IPS DF 6.9 (cell line): Measurements from ENCODE around the gene XRRA1.

ENCODE experiments used
- DNase-seq: peaks from one replicate; pipeline ENCODE4 v3.0.0-alpha.2; 2013; ENCODE audit warnings: low read depth, low spot score
- H3K27ac ChIP-seq: one replicate; pipeline ENCODE4 v1.5.1; 2013; ENCODE audit warnings: low read length, control low read depth
- H3K27me3 ChIP-seq: 2 replicates; pipeline ENCODE4 v1.6.1; 2013; ENCODE audit warnings: mild to moderate bottlenecking, low read length; ENCODE audit not compliant: control insufficient read depth, insufficient read depth
- H3K36me3 ChIP-seq: 2 replicates; pipeline ENCODE4 v1.6.1; 2013; ENCODE audit warnings: low read length; ENCODE audit not compliant: control insufficient read depth, insufficient read depth
- H3K4me1 ChIP-seq: 2 replicates; pipeline ENCODE4 v1.6.1; 2013; ENCODE audit warnings: low read length; ENCODE audit not compliant: control insufficient read depth, insufficient read depth
- H3K4me3 ChIP-seq: 2 replicates; pipeline ENCODE4 v1.5.1; 2013; ENCODE audit warnings: mild to moderate bottlenecking, low read length
- H3K9me3 ChIP-seq: 2 replicates; pipeline ENCODE4 v1.6.1; 2013; ENCODE audit warnings: low read length, inconsistent platforms; ENCODE audit not compliant: control insufficient read depth, insufficient read depth
- WGBS: extraction: QIAGEN DNeasy Blood & Tissue Kit; methylation state at CpG from one replicate; pipeline ENCODE4 v1.1.7; 2013; ENCODE audit warnings: mixed read lengths, missing lambda C conversion rate; ENCODE audit not compliant: insufficient read length, insufficient coverage; 5-methylcytosine and 5-hydroxymethylcytosine counted together

The XRRA1 gene

GRCh38 chr11:74860743-74861142, 88.1 kb downstream of the XRRA1 start:
- Histone ChIP-seq H3K27me3 (no peaks in the 10 kb centered on the region), H3K36me3 (peaks cover 3% of the 10 kb centered on the region; the same call in 1 of the 2 replicates)

DNA sequence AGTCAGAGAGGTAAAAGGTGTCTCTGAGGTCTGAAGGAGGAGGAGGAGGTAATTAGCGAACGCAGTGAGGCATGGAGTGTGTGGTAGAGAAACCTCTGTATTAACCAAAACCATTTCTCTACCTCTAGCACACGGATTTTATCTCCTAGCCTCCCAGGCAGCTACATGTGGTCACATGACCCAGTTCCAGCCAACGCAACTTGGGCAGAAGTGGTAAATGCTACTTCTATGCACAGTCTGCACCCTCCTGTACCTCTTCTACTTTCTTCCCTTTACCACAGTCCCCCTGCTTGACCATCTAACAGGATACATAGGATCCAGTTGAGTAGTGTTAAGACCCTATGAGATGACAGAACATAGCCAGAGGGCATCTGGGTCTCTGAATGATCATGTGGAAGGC, 95.7 kb downstream of the XRRA1 start:
- Histone ChIP-seq H3K4me3 (no peak overlapping the region), H3K36me3 (no peaks in the 10 kb centered on the region), H3K27ac (no peak overlapping the region), H3K27me3 (no peaks in the 10 kb centered on the region), H3K9me3 (no peaks in the 10 kb centered on the region), H3K4me1 (peaks cover 4% of the 10 kb centered on the region; the same call in 1 of the 2 replicates)
- WGBS: no CpG with 5 or more reads among the region's 4 CpGs
- no peak for DNase-seq

More at GRCh38 chr11:74860743-74861142, 88.1 kb downstream of the XRRA1 start:
- Histone ChIP-seq H3K27ac (no peak overlapping the region), H3K4me3 (no peak overlapping the region), H3K4me1 (no peaks in the 10 kb centered on the region), H3K9me3 (peaks cover 5% of the 10 kb centered on the region)
- no peak for DNase-seq

- Histone ChIP-seq H3K4me1 (peaks cover 4% of the 10 kb centered on the region; the same call in 1 of the 2 replicates), H3K27ac (no peak overlapping the region), H3K27me3 (no peaks in the 10 kb centered on the region), H3K9me3 (no peaks in the 10 kb centered on the region), H3K4me3 (no peak overlapping the region), H3K36me3 (peaks cover 2% of the 10 kb centered on the region; the same call in 1 of the 2 replicates)
- DNase-seq: peak; percentile 35
- WGBS: no CpG with 5 or more reads among the region's 7 CpGs
Observed at GRCh38 chr11:74849525-74850391, 99.1 kb downstream of the XRRA1 start.

GRCh38 chr11:74847895-74848294, 101.0 kb downstream of the XRRA1 start:
- no CpG with 5 or more reads among the region's 6 CpGs for WGBS
- no peaks in the 10 kb centered on the region for H3K27me3 ChIP-seq
- peaks cover 5% of the 10 kb centered on the region; the same call in 1 of the 2 replicates for H3K36me3 ChIP-seq

GRCh38 chr11:74847395-74847794, 101.5 kb downstream of the XRRA1 start:
- no peak overlapping the region for H3K27ac ChIP-seq
- no peak overlapping the region for H3K4me3 ChIP-seq
- no peaks in the 10 kb centered on the region for H3K27me3 ChIP-seq
- no peak for DNase-seq
- WGBS: no CpG with 5 or more reads among the region's 1 CpG
- peaks cover 4% of the 10 kb centered on the region; the same call in 1 of the 2 replicates for H3K4me1 ChIP-seq
- H3K36me3 ChIP-seq: peaks cover 8% of the 10 kb centered on the region; the same call in 1 of the 2 replicates
- no peaks in the 10 kb centered on the region for H3K9me3 ChIP-seq

More at GRCh38 chr11:74847895-74848294, 101.0 kb downstream of the XRRA1 start:
- Histone ChIP-seq H3K9me3 (no peaks in the 10 kb centered on the region), H3K27ac (no peak overlapping the region), H3K4me3 (no peak overlapping the region), H3K4me1 (peaks cover 4% of the 10 kb centered on the region; the same call in 1 of the 2 replicates)
- DNase-seq: no peak

DNA sequence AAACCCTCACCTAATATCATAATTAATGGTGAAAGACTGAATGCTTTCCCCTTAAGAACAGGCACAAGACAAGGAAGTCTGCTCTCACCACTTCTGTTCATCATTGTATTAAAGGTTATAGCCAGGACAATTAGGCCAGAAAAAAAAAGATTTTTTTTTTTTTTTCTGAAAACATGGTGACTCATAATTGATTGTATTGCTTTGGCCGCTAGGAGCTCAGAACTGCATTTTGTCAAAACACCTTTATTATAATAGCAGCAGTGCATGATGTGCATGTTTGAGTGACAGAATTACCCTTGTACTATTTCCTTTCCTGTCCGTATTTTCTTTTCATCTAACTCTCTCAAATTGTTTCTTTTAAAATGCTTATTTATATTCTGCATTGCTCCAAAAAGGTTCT, 102.1 kb downstream of the XRRA1 start:
- no peak for DNase-seq
- Histone ChIP-seq H3K36me3 (peaks cover 8% of the 10 kb centered on the region; the same call in 1 of the 2 replicates), H3K4me1 (peaks cover 4% of the 10 kb centered on the region; the same call in 1 of the 2 replicates), H3K27ac (no peak overlapping the region), H3K27me3 (no peaks in the 10 kb centered on the region), H3K9me3 (no peaks in the 10 kb centered on the region), H3K4me3 (no peak overlapping the region)
- no CpG with 5 or more reads among the region's 2 CpGs for WGBS

- H3K4me1 ChIP-seq: peaks cover 4% of the 10 kb centered on the region; the same call in 1 of the 2 replicates
- H3K27me3 ChIP-seq: no peaks in the 10 kb centered on the region
- no peaks in the 10 kb centered on the region for H3K9me3 ChIP-seq
- H3K36me3 ChIP-seq: peaks cover 8% of the 10 kb centered on the region; the same call in 1 of the 2 replicates
- DNase-seq: no peak
- H3K27ac ChIP-seq: no peak overlapping the region
- no peak overlapping the region for H3K4me3 ChIP-seq
- WGBS: no CpG with 5 or more reads among the region's 5 CpGs
Observed at GRCh38 chr11:74845978-74846517, 102.8 kb downstream of the XRRA1 start.

DNA sequence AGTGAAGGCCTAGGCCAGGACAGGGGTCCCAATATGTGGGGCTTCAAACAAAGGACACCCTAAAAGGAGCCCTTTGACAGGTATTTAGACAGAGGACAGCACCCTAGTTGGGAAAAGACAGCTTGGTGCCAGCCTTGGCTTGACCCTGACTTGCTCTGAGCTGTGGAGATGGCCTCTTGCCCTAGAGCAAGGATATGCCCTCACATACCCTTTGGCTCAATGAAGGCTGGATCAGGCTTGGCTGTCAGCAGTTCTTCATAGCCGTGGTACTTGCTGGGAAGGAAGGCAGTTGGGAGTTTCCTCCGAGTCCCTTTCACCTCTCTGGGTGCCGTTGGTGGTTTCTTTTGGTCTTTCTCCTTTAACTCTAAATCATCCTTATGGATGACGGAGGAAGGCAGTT, 104.0 kb downstream of the XRRA1 start:
- WGBS: no CpG with 5 or more reads among the region's 4 CpGs
- H3K9me3 ChIP-seq: no peaks in the 10 kb centered on the region
- H3K27me3 ChIP-seq: no peaks in the 10 kb centered on the region
- DNase-seq: no peak
- H3K4me3 ChIP-seq: no peak overlapping the region
- H3K27ac ChIP-seq: no peak overlapping the region
- no peaks in the 10 kb centered on the region; the same call in 1 of the 2 replicates for H3K4me1 ChIP-seq
- peaks cover 8% of the 10 kb centered on the region; the same call in 1 of the 2 replicates for H3K36me3 ChIP-seq

DNA sequence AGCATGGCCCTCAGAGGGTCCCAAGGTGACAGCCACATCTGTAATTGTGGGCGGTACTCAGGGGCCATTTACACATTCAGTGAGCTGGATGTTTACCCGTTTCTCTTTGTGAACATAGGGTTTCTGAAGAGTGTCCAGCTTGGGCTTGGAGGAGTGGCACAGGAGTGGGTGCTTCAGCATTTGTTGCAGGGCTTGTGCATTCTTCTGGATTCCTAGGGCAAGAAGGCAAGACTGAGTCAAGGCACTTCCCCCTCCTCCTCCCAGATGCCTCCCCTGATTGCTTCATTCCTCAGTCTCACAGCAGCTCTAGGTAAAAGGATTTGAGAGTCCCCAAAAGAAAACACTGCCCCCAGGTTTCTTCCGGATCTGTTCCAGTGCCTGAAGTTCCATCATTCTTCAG, 104.8 kb downstream of the XRRA1 start:
- no peak for DNase-seq
- Histone ChIP-seq H3K9me3 (no peaks in the 10 kb centered on the region), H3K4me1 (no peaks in the 10 kb centered on the region), H3K27me3 (no peaks in the 10 kb centered on the region), H3K36me3 (peaks cover 8% of the 10 kb centered on the region; the same call in 1 of the 2 replicates), H3K4me3 (no peak overlapping the region), H3K27ac (no peak overlapping the region)
- no CpG with 5 or more reads among the region's 3 CpGs for WGBS

DNA sequence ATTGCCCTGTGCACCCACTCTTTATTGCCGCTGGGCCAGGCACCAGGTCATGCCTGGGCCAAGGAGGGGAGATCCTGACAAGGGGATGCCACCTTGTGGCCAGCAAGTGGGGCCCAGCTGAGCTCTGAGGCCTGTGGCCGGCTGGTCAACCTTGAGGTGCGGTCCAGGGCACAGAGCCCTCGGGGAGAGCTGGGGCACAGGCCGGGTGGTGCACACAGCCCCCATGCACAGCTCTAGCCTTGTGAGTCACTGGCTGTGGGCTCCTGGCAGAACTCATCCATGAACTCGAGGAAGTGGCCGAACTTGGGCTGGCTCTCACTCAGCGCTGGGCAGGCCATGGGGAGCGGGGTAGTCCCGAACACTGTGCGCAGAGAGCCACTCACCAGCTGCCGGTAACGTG, 105.9 kb downstream of the XRRA1 start:
- no peaks in the 10 kb centered on the region for H3K27me3 ChIP-seq
- no peaks in the 10 kb centered on the region for H3K9me3 ChIP-seq
- no CpG with 5 or more reads among the region's 13 CpGs for WGBS
- H3K4me1 ChIP-seq: no peaks in the 10 kb centered on the region
- H3K4me3 ChIP-seq: no peak overlapping the region
- DNase-seq: no peak
- no peak overlapping the region for H3K27ac ChIP-seq
- H3K36me3 ChIP-seq: peaks cover 8% of the 10 kb centered on the region; the same call in 1 of the 2 replicates
